ENCODE measurements around the gene SOSTDC1. TPM values are rescaled to one million over a fixed set of nuclear protein-coding genes. Genes with fewer than 3 reads are reported as not detected.

Gene SOSTDC1
- total and polyA plus RNA-seq, 7 experiments from 2014 or later, result not detected

DNA sequence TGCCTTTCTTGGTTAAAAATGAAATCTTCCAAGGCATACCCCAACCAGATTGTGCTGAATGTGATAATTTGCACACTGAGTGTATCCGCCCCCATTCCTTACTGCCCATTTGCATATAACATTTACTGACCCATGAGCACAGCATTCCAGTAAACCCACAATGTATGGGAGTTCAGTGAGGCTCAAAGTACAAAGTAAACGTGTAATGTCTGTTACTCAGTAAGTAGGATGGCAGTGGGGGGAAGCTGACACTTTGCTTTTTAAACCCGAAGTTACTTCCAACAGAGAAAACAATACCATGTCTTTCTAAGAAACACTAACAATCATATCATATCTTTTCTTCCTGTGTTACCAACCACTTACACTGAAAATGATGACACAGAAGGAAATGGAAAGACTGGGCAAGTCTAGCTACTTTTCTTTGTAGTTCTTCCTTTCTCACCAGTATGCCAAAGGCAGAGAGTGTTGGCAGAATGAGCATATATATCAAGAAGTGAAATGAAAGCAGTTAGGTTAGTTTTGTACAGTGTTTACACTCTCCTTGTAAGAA is 27.1 kb upstream of the SOSTDC1 start:
- H3K4me3 Mint-ChIP-seq, result peak overlapping the region in 1 of 10 donors; percentile 3
- Histone ChIP-seq H3K4me3 (ENCODE audit: low read length) (no peak overlapping the region), H3K4me1 (ENCODE audit: control insufficient read depth in 2 of 2, insufficient read depth in 2 of 2, low read length in 2 of 2) (no peaks in the 10 kb centered on the region), H3K27me3 (ENCODE audit: control insufficient read depth in 2 of 2, insufficient read depth in 2 of 2, low read length in 2 of 2) (no peaks in the 10 kb centered on the region), H3K36me3 (ENCODE audit: control insufficient read depth in 2 of 3, insufficient read depth in 3 of 3, low read length in 3 of 3) (no peaks in the 10 kb centered on the region), H3K27ac (ENCODE audit: low read depth, low read length) (no peak overlapping the region), H3K9me3 (ENCODE audit: control insufficient read depth in 2 of 3, low read length in 3 of 3) (no peaks in the 10 kb centered on the region)
- no peak overlapping the region for H3K27ac Mint-ChIP-seq
- peaks cover 0 to 8% (median 2%) of the 10 kb centered on the region in 5 donors for H3K27me3 Mint-ChIP-seq
- intact Hi-C loops (cut with micrococcal nuclease), result no loop called here
- no peaks in the 10 kb centered on the region for H3K36me3 Mint-ChIP-seq
- no peaks in the 10 kb centered on the region for H3K9me3 Mint-ChIP-seq
- H3K4me1 Mint-ChIP-seq, result peaks cover 0 to 5% (median 0%) of the 10 kb centered on the region in 7 donors
- ATAC-seq (no peak), DNase-seq (no peak)
- ChIA-PET POLR2A (no interaction called here), CTCF (no interaction called here)

DNA sequence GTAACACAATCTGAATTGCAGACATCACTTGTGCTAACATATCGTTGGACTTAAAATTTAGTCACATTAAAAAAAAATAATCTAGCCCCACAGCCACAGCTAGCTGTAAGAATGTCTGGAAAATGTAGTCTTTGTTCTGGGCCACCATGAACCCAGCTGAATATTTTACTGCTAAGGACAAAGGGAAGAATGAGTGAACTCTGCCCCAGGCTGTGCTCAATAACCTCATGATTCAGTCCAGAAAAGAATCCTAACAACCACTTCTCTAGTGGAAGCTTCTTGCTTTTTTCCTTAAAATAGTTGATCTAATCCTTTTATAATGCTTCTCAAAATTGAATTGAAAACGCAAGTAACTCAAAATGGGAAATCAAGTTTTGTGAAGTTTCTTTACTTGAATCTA is 25.6 kb upstream of the SOSTDC1 start:
- Mint-ChIP-seq H3K27ac (no peak overlapping the region), H3K4me1 (peaks cover 0 to 5% (median 0%) of the 10 kb centered on the region in 7 donors), H3K36me3 (no peaks in the 10 kb centered on the region), H3K9me3 (no peaks in the 10 kb centered on the region), H3K27me3 (peaks cover 0 to 8% (median 5%) of the 10 kb centered on the region in 5 donors), H3K4me3 (no peak overlapping the region)
- no peak overlapping the region for H3K27ac ChIP-seq (ENCODE audit: low read depth, low read length)
- no peaks in the 10 kb centered on the region for H3K27me3 ChIP-seq (ENCODE audit: control insufficient read depth in 2 of 2, insufficient read depth in 2 of 2, low read length in 2 of 2)
- ATAC-seq (no peak), DNase-seq (no peak)
- H3K36me3 ChIP-seq (ENCODE audit: control insufficient read depth in 2 of 3, insufficient read depth in 3 of 3, low read length in 3 of 3), result no peaks in the 10 kb centered on the region
- CTCF ChIA-PET, result no interaction called here
- H3K9me3 ChIP-seq (ENCODE audit: control insufficient read depth in 2 of 3, low read length in 3 of 3), result no peaks in the 10 kb centered on the region
- no peaks in the 10 kb centered on the region for H3K4me1 ChIP-seq (ENCODE audit: control insufficient read depth in 2 of 2, insufficient read depth in 2 of 2, low read length in 2 of 2)
- no peak overlapping the region for H3K4me3 ChIP-seq (ENCODE audit: low read length)
- intact Hi-C loops (cut with micrococcal nuclease), result no loop called here
- POLR2A ChIA-PET, result no interaction called here

DNA sequence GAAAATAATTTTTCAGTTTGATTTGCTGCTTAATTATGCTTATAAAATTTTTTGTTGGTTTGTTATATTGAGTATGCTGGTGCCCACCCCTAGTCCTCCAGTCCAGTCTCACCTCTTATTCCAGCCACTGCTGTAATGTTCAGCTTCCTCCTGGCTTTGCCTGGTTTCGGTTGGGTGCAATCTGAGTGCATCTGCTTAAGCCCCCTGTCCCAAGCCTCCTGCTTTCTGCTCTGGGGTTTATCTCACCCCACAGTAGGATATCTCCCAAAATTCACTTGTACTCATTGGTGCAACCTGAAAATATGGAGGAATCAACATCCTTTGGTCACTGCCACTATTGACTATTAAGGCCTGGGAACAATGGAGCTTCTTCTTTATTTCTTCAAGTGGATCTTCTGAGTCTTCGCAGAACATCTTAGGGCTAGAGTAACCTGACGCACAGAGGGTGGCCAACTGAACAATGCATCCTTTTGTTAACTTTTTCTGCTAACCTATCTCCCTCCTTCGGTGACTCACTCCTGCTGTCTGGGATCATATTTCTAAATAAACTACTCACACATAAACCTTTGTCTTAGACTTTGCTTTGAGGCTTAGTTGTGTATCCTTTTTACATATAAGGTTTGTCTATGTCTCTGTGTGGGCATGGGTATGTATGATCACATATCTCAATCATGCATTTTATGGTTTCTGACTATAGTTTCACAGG is 19.1 kb upstream of the SOSTDC1 start:
- no peak overlapping the region for H3K4me3 Mint-ChIP-seq
- H3K27ac ChIP-seq (ENCODE audit: low read depth, low read length), result no peak overlapping the region
- ChIA-PET POLR2A (no interaction called here), CTCF (no interaction called here)
- no peak overlapping the region for H3K27ac Mint-ChIP-seq
- H3K27me3 ChIP-seq (ENCODE audit: control insufficient read depth in 2 of 2, insufficient read depth in 2 of 2, low read length in 2 of 2), result no peaks in the 10 kb centered on the region
- DNase-seq (no peak), ATAC-seq (no peak)
- no peaks in the 10 kb centered on the region for H3K4me1 ChIP-seq (ENCODE audit: control insufficient read depth in 2 of 2, insufficient read depth in 2 of 2, low read length in 2 of 2)
- no peaks in the 10 kb centered on the region for H3K4me1 Mint-ChIP-seq
- H3K4me3 ChIP-seq (ENCODE audit: low read length), result no peak overlapping the region
- H3K36me3 ChIP-seq (ENCODE audit: control insufficient read depth in 2 of 3, insufficient read depth in 3 of 3, low read length in 3 of 3), result no peaks in the 10 kb centered on the region
- intact Hi-C loops (cut with micrococcal nuclease), result no loop called here
- peaks cover 0 to 1% (median 0%) of the 10 kb centered on the region in 11 donors for H3K9me3 Mint-ChIP-seq
- H3K27me3 Mint-ChIP-seq, result peaks cover 0 to 14% (median 7%) of the 10 kb centered on the region in 5 donors
- no peaks in the 10 kb centered on the region for H3K9me3 ChIP-seq (ENCODE audit: control insufficient read depth in 2 of 3, low read length in 3 of 3)
- H3K36me3 Mint-ChIP-seq, result no peaks in the 10 kb centered on the region

DNA sequence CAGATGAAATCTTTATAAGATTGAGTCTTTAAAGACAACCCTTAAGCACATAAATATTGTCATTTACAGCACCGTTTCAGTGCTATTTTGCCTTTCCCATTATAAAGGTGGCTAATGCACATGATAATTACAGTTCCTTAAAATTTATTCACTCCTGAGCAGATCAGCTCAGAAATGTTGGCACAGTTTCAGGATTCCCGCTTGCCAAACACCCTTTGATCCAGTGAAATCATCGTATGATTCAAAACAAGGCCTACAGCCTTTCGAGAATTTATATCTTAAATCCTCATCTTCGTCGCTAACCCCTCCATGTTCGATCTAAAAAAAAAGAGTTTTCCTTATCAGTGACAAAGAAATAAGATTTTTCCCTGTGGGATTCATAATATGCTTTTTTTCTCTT is 14.1 kb upstream of the SOSTDC1 start:
- Histone ChIP-seq H3K4me3 (ENCODE audit: low read length) (no peak overlapping the region), H3K9me3 (ENCODE audit: control insufficient read depth in 2 of 3, low read length in 3 of 3) (no peaks in the 10 kb centered on the region), H3K36me3 (ENCODE audit: control insufficient read depth in 2 of 3, insufficient read depth in 3 of 3, low read length in 3 of 3) (no peaks in the 10 kb centered on the region), H3K4me1 (ENCODE audit: control insufficient read depth in 2 of 2, insufficient read depth in 2 of 2, low read length in 2 of 2) (no peaks in the 10 kb centered on the region), H3K27me3 (ENCODE audit: control insufficient read depth in 2 of 2, insufficient read depth in 2 of 2, low read length in 2 of 2) (no peaks in the 10 kb centered on the region), H3K27ac (ENCODE audit: low read depth, low read length) (no peak overlapping the region)
- Mint-ChIP-seq H3K27ac (no peak overlapping the region), H3K4me1 (no peaks in the 10 kb centered on the region), H3K9me3 (peaks cover 0 to 1% (median 0%) of the 10 kb centered on the region in 11 donors), H3K36me3 (no peaks in the 10 kb centered on the region), H3K27me3 (peaks cover 4 to 15% (median 10%) of the 10 kb centered on the region in 5 donors), H3K4me3 (no peak overlapping the region)
- DNase-seq (no peak), ATAC-seq (no peak)
- intact Hi-C loops (cut with micrococcal nuclease), result no loop called here
- CTCF ChIA-PET, result interaction anchor here (0.9 kb wide), 1 partner anchor 19 kb away, joined by 3 read pairs; no protein-coding TSS in a partner anchor
- POLR2A ChIA-PET, result no interaction called here

DNA sequence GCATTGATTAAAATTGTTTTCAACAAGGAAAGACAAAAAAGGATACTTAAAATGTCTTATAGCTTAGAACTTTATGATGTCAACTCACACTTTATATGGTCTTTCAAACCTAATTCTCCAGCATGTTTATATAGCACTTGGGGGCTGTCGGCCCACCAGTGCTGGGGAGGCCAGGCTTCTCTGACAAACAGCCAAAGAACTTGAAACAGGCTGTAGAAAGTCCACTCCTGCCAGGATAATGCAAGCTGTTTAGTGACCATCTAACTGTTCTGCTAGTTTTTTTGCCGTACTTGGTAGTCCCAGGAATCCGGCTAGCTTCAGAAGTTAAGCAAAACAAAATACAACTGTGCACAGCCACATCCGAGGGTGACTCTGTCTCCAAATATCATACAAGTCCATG is 13.6 kb upstream of the SOSTDC1 start:
- H3K4me3 ChIP-seq (ENCODE audit: low read length), result no peak overlapping the region
- Mint-ChIP-seq H3K27ac (no peak overlapping the region), H3K4me3 (no peak overlapping the region), H3K36me3 (no peaks in the 10 kb centered on the region), H3K9me3 (peaks cover 0 to 1% (median 0%) of the 10 kb centered on the region in 11 donors), H3K27me3 (peaks cover 4 to 15% (median 10%) of the 10 kb centered on the region in 5 donors), H3K4me1 (no peaks in the 10 kb centered on the region)
- intact Hi-C loops (cut with micrococcal nuclease), result no loop called here
- no peaks in the 10 kb centered on the region for H3K9me3 ChIP-seq (ENCODE audit: control insufficient read depth in 2 of 3, low read length in 3 of 3)
- no peak for DNase-seq
- ATAC-seq, result no peak
- H3K36me3 ChIP-seq (ENCODE audit: control insufficient read depth in 2 of 3, insufficient read depth in 3 of 3, low read length in 3 of 3), result no peaks in the 10 kb centered on the region
- no peaks in the 10 kb centered on the region for H3K4me1 ChIP-seq (ENCODE audit: control insufficient read depth in 2 of 2, insufficient read depth in 2 of 2, low read length in 2 of 2)
- ChIA-PET POLR2A (no interaction called here), CTCF (interaction anchor here (0.9 kb wide), 1 partner anchor 19 kb away, joined by 3 read pairs; no protein-coding TSS in a partner anchor)
- no peak overlapping the region for H3K27ac ChIP-seq (ENCODE audit: low read depth, low read length)
- H3K27me3 ChIP-seq (ENCODE audit: control insufficient read depth in 2 of 2, insufficient read depth in 2 of 2, low read length in 2 of 2), result no peaks in the 10 kb centered on the region

DNA sequence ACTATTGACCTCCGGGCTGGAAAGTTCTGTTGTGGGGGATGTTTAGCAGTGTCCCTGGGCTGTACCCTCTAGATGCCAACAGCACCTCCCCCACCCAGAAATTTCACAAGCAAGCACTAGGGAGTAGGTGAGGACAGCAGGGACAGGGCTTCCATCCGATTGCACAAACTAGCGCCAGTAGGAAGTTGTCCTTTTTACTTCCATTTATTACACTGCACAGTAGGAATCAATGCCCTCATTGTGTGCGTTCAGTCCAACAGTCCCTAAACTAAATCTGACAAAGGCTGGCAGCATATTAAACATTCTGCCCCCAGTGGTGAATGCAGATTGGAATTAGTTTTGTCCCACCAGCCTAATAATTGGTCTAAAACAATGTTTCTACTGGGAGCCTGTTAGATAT is 6.4 kb upstream of the SOSTDC1 start:
- ATAC-seq (no peak), DNase-seq (no peak)
- ChIA-PET CTCF (no interaction called here), POLR2A (no interaction called here)
- H3K9me3 Mint-ChIP-seq, result peaks cover 0 to 3% (median 0%) of the 10 kb centered on the region in 11 donors
- H3K4me3 ChIP-seq (ENCODE audit: low read length), result no peak overlapping the region
- no peaks in the 10 kb centered on the region for H3K9me3 ChIP-seq (ENCODE audit: control insufficient read depth in 2 of 3, low read length in 3 of 3)
- H3K27ac Mint-ChIP-seq, result no peak overlapping the region
- no peaks in the 10 kb centered on the region for H3K36me3 ChIP-seq (ENCODE audit: control insufficient read depth in 2 of 3, insufficient read depth in 3 of 3, low read length in 3 of 3)
- H3K4me3 Mint-ChIP-seq, result no peak overlapping the region
- no peaks in the 10 kb centered on the region for H3K4me1 ChIP-seq (ENCODE audit: control insufficient read depth in 2 of 2, insufficient read depth in 2 of 2, low read length in 2 of 2)
- H3K36me3 Mint-ChIP-seq, result no peaks in the 10 kb centered on the region
- no peaks in the 10 kb centered on the region for H3K4me1 Mint-ChIP-seq
- intact Hi-C loops (cut with micrococcal nuclease), result no loop called here
- no peak overlapping the region for H3K27ac ChIP-seq (ENCODE audit: low read depth, low read length)
- peaks cover 5 to 25% (median 11%) of the 10 kb centered on the region in 5 donors for H3K27me3 Mint-ChIP-seq
- H3K27me3 ChIP-seq (ENCODE audit: control insufficient read depth in 2 of 2, insufficient read depth in 2 of 2, low read length in 2 of 2), result no peaks in the 10 kb centered on the region
